Measurements from ENCODE around the gene GIMAP2. TPM values are rescaled to one million over a fixed set of nuclear protein-coding genes. Genes with fewer than 3 reads are reported as not detected.

Gene GIMAP2
- total and polyA plus RNA-seq, 2 of the 13 experiments (the other 11 are each of a cell fraction or from before 2014, with no cell fraction given) = 0.49 to 1.4 TPM

DNA sequence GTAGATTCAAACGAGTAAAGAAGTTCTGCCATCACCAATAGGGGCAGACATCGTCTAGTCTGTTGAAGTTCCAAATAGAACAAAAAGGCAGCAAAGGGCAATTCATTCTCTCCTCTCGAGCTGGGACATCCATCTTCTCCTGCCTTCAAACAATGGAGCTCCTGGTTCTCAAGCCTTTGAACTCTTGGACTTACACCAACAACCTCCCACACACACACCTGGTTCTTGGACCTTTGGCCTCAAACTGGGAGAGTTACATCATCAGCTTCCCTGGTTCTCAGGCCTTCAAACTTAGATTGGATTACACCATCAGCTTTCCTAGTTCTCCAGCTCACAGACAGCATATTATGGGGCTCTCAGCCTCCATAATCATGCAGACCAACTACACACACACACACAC, 41.9 kb downstream of the GIMAP2 start (continued):
- TF ChIP-seq, protein P1, sequence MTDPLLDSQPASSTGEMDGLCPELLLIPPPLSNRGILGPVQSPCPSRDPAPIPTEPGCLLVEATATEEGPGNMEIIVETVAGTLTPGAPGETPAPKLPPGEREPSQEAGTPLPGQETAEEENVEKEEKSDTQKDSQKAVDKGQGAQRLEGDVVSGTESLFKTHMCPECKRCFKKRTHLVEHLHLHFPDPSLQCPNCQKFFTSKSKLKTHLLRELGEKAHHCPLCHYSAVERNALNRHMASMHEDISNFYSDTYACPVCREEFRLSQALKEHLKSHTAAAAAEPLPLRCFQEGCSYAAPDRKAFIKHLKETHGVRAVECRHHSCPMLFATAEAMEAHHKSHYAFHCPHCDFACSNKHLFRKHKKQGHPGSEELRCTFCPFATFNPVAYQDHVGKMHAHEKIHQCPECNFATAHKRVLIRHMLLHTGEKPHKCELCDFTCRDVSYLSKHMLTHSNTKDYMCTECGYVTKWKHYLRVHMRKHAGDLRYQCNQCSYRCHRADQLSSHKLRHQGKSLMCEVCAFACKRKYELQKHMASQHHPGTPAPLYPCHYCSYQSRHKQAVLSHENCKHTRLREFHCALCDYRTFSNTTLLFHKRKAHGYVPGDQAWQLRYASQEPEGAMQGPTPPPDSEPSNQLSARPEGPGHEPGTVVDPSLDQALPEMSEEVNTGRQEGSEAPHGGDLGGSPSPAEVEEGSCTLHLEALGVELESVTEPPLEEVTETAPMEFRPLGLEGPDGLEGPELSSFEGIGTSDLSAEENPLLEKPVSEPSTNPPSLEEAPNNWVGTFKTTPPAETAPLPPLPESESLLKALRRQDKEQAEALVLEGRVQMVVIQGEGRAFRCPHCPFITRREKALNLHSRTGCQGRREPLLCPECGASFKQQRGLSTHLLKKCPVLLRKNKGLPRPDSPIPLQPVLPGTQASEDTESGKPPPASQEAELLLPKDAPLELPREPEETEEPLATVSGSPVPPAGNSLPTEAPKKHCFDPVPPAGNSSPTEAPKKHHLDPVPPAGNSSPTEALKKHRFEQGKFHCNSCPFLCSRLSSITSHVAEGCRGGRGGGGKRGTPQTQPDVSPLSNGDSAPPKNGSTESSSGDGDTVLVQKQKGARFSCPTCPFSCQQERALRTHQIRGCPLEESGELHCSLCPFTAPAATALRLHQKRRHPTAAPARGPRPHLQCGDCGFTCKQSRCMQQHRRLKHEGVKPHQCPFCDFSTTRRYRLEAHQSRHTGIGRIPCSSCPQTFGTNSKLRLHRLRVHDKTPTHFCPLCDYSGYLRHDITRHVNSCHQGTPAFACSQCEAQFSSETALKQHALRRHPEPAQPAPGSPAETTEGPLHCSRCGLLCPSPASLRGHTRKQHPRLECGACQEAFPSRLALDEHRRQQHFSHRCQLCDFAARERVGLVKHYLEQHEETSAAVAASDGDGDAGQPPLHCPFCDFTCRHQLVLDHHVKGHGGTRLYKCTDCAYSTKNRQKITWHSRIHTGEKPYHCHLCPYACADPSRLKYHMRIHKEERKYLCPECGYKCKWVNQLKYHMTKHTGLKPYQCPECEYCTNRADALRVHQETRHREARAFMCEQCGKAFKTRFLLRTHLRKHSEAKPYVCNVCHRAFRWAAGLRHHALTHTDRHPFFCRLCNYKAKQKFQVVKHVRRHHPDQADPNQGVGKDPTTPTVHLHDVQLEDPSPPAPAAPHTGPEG (CRISPR knock-in tag; IDR thresholded peaks at IDR 0.05) = no peak
- TF ChIP-seq, protein P2, sequence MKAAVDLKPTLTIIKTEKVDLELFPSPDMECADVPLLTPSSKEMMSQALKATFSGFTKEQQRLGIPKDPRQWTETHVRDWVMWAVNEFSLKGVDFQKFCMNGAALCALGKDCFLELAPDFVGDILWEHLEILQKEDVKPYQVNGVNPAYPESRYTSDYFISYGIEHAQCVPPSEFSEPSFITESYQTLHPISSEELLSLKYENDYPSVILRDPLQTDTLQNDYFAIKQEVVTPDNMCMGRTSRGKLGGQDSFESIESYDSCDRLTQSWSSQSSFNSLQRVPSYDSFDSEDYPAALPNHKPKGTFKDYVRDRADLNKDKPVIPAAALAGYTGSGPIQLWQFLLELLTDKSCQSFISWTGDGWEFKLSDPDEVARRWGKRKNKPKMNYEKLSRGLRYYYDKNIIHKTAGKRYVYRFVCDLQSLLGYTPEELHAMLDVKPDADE (CRISPR knock-in tag; IDR thresholded peaks at IDR 0.05) = no peak
- no peak for TF ChIP-seq FOXK2 (IDR thresholded peaks at IDR 0.05)
- no peak for TF ChIP-seq ZNF446 (CRISPR knock-in tag; IDR thresholded peaks at IDR 0.05)
- TF ChIP-seq, protein P3, sequence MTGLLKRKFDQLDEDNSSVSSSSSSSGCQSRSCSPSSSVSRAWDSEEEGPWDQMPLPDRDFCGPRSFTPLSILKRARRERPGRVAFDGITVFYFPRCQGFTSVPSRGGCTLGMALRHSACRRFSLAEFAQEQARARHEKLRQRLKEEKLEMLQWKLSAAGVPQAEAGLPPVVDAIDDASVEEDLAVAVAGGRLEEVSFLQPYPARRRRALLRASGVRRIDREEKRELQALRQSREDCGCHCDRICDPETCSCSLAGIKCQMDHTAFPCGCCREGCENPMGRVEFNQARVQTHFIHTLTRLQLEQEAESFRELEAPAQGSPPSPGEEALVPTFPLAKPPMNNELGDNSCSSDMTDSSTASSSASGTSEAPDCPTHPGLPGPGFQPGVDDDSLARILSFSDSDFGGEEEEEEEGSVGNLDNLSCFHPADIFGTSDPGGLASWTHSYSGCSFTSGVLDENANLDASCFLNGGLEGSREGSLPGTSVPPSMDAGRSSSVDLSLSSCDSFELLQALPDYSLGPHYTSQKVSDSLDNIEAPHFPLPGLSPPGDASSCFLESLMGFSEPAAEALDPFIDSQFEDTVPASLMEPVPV (CRISPR knock-in tag; IDR thresholded peaks at IDR 0.05) = no peak
- no peak for TF ChIP-seq ZBTB20 (CRISPR knock-in tag; IDR thresholded peaks at IDR 0.05; ENCODE audit: borderline replicate concordance, low read depth)
- TF ChIP-seq, protein P4, sequence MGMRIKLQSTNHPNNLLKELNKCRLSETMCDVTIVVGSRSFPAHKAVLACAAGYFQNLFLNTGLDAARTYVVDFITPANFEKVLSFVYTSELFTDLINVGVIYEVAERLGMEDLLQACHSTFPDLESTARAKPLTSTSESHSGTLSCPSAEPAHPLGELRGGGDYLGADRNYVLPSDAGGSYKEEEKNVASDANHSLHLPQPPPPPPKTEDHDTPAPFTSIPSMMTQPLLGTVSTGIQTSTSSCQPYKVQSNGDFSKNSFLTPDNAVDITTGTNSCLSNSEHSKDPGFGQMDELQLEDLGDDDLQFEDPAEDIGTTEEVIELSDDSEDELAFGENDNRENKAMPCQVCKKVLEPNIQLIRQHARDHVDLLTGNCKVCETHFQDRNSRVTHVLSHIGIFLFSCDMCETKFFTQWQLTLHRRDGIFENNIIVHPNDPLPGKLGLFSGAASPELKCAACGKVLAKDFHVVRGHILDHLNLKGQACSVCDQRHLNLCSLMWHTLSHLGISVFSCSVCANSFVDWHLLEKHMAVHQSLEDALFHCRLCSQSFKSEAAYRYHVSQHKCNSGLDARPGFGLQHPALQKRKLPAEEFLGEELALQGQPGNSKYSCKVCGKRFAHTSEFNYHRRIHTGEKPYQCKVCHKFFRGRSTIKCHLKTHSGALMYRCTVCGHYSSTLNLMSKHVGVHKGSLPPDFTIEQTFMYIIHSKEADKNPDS (CRISPR knock-in tag; IDR thresholded peaks at IDR 0.05) = no peak
- no peak for TF ChIP-seq ZNF713 (CRISPR knock-in tag; IDR thresholded peaks at IDR 0.05)
- no peak for TF ChIP-seq ZNF546 (CRISPR knock-in tag; conservative IDR thresholded peaks at IDR 0.05)
- TF ChIP-seq, protein P5, sequence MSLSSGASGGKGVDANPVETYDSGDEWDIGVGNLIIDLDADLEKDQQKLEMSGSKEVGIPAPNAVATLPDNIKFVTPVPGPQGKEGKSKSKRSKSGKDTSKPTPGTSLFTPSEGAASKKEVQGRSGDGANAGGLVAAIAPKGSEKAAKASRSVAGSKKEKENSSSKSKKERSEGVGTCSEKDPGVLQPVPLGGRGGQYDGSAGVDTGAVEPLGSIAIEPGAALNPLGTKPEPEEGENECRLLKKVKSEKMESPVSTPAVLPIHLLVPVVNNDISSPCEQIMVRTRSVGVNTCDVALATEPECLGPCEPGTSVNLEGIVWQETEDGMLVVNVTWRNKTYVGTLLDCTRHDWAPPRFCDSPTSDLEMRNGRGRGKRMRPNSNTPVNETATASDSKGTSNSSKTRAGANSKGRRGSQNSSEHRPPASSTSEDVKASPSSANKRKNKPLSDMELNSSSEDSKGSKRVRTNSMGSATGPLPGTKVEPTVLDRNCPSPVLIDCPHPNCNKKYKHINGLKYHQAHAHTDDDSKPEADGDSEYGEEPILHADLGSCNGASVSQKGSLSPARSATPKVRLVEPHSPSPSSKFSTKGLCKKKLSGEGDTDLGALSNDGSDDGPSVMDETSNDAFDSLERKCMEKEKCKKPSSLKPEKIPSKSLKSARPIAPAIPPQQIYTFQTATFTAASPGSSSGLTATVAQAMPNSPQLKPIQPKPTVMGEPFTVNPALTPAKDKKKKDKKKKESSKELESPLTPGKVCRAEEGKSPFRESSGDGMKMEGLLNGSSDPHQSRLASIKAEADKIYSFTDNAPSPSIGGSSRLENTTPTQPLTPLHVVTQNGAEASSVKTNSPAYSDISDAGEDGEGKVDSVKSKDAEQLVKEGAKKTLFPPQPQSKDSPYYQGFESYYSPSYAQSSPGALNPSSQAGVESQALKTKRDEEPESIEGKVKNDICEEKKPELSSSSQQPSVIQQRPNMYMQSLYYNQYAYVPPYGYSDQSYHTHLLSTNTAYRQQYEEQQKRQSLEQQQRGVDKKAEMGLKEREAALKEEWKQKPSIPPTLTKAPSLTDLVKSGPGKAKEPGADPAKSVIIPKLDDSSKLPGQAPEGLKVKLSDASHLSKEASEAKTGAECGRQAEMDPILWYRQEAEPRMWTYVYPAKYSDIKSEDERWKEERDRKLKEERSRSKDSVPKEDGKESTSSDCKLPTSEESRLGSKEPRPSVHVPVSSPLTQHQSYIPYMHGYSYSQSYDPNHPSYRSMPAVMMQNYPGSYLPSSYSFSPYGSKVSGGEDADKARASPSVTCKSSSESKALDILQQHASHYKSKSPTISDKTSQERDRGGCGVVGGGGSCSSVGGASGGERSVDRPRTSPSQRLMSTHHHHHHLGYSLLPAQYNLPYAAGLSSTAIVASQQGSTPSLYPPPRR (CRISPR knock-in tag; IDR thresholded peaks at IDR 0.05; ENCODE audit: borderline replicate concordance) = no peak
- no peak for TF ChIP-seq ZBTB42 (CRISPR knock-in tag; IDR thresholded peaks at IDR 0.05)
- TF ChIP-seq ZFX (CRISPR knock-in tag; IDR thresholded peaks at IDR 0.05; ENCODE audit: low read depth) = peak; percentile 26; the same call in 1 of the 2 replicates
- no peak for TF ChIP-seq FOXK1 (CRISPR knock-in tag; IDR thresholded peaks at IDR 0.05; ENCODE audit: borderline replicate concordance, low read depth)
- 0 out of 2 replicates have a peak, but pooled peaks have one; percentile 36 for TF ChIP-seq ZNF761 (CRISPR knock-in tag; conservative IDR thresholded peaks at IDR 0.05)
